ENCODE measurements around the gene CFAP44. TPM values are rescaled to one million over a fixed set of nuclear protein-coding genes. Genes with fewer than 3 reads are reported as not detected.

CFAP44 gene
- total RNA-seq, 1 donor from 2014 or later: 10.2 TPM

- TF ChIP-seq CTCF (conservative IDR thresholded peaks at IDR 0.05): no peak
- H3K4me3 Mint-ChIP-seq: no peak overlapping the region
- peaks cover 8% of the 10 kb centered on the region for H3K36me3 Mint-ChIP-seq (ENCODE audit: low read depth)
- H3K27ac Mint-ChIP-seq (ENCODE audit: unreplicated experiment): no peak overlapping the region
- H3K4me1 Mint-ChIP-seq: no peaks in the 10 kb centered on the region
- H3K27me3 Mint-ChIP-seq (ENCODE audit: low read depth): no peaks in the 10 kb centered on the region
- no peak for DNase-seq (ENCODE audit: low read depth, low spot score)
- H3K9me3 Mint-ChIP-seq: no peaks in the 10 kb centered on the region
Measured at GRCh38 chr3:113438224-113438623, 3.1 kb downstream of the CFAP44 start.

- H3K27ac Mint-ChIP-seq (ENCODE audit: unreplicated experiment): no peak overlapping the region
- H3K27me3 Mint-ChIP-seq (ENCODE audit: low read depth): no peaks in the 10 kb centered on the region
- H3K9me3 Mint-ChIP-seq: no peaks in the 10 kb centered on the region
- H3K36me3 Mint-ChIP-seq (ENCODE audit: low read depth): peaks cover 10% of the 10 kb centered on the region
- H3K4me3 Mint-ChIP-seq: no peak overlapping the region
- DNase-seq (ENCODE audit: low read depth, low spot score): no peak
- no peaks in the 10 kb centered on the region for H3K4me1 Mint-ChIP-seq
- TF ChIP-seq CTCF (conservative IDR thresholded peaks at IDR 0.05): no peak
Measured at GRCh38 chr3:113437411-113437810, 3.9 kb downstream of the CFAP44 start.

GRCh38 chr3:113436809-113437208 lies 4.5 kb downstream of the CFAP44 start:
- no peak for TF ChIP-seq CTCF (conservative IDR thresholded peaks at IDR 0.05)
- Mint-ChIP-seq H3K4me1 (no peaks in the 10 kb centered on the region), H3K9me3 (no peaks in the 10 kb centered on the region), H3K27ac (ENCODE audit: unreplicated experiment) (no peak overlapping the region), H3K36me3 (ENCODE audit: low read depth) (peaks cover 10% of the 10 kb centered on the region), H3K27me3 (ENCODE audit: low read depth) (no peaks in the 10 kb centered on the region), H3K4me3 (no peak overlapping the region)
- DNase-seq (ENCODE audit: low read depth, low spot score): no peak

- no peak for DNase-seq (ENCODE audit: low read depth, low spot score)
- Mint-ChIP-seq H3K9me3 (peaks cover 2% of the 10 kb centered on the region), H3K4me1 (no peaks in the 10 kb centered on the region), H3K27me3 (ENCODE audit: low read depth) (no peaks in the 10 kb centered on the region), H3K27ac (ENCODE audit: unreplicated experiment) (no peak overlapping the region), H3K4me3 (no peak overlapping the region), H3K36me3 (ENCODE audit: low read depth) (peaks cover 29% of the 10 kb centered on the region)
- TF ChIP-seq CTCF (conservative IDR thresholded peaks at IDR 0.05): no peak
Measured at GRCh38 chr3:113431811-113432210, 9.5 kb downstream of the CFAP44 start.

GRCh38 chr3:113428581-113428980 lies 12.7 kb downstream of the CFAP44 start:
- peaks cover 2% of the 10 kb centered on the region for H3K9me3 Mint-ChIP-seq
- TF ChIP-seq CTCF (conservative IDR thresholded peaks at IDR 0.05): no peak

GRCh38 chr3:113423699-113424098 lies 17.6 kb downstream of the CFAP44 start:
- Mint-ChIP-seq H3K36me3 (ENCODE audit: low read depth) (peaks cover 45% of the 10 kb centered on the region), H3K4me1 (no peaks in the 10 kb centered on the region), H3K27me3 (ENCODE audit: low read depth) (no peaks in the 10 kb centered on the region), H3K27ac (ENCODE audit: unreplicated experiment) (no peak overlapping the region), H3K9me3 (peaks cover 11% of the 10 kb centered on the region), H3K4me3 (no peak overlapping the region)
- no peak for DNase-seq (ENCODE audit: low read depth, low spot score)
- TF ChIP-seq CTCF (conservative IDR thresholded peaks at IDR 0.05): no peak

More at GRCh38 chr3:113428581-113428980, 12.7 kb downstream of the CFAP44 start:
- no peak overlapping the region for H3K4me3 Mint-ChIP-seq
- peaks cover 45% of the 10 kb centered on the region for H3K36me3 Mint-ChIP-seq (ENCODE audit: low read depth)
- H3K27ac Mint-ChIP-seq (ENCODE audit: unreplicated experiment): no peak overlapping the region
- no peak for DNase-seq (ENCODE audit: low read depth, low spot score)
- no peaks in the 10 kb centered on the region for H3K4me1 Mint-ChIP-seq
- H3K27me3 Mint-ChIP-seq (ENCODE audit: low read depth): no peaks in the 10 kb centered on the region

Measured in neural crest cell (in vitro differentiated cells).